ENCODE results near the gene GPR63. TPM values are rescaled to one million over a fixed set of nuclear protein-coding genes. Genes with fewer than 3 reads are reported as not detected.

The GPR63 gene
- total and polyA plus RNA-seq, 2 of the 13 experiments (the other 11 are each of a cell fraction or from before 2014, with no cell fraction given), result 0.01 to 0.02 TPM

DNA sequence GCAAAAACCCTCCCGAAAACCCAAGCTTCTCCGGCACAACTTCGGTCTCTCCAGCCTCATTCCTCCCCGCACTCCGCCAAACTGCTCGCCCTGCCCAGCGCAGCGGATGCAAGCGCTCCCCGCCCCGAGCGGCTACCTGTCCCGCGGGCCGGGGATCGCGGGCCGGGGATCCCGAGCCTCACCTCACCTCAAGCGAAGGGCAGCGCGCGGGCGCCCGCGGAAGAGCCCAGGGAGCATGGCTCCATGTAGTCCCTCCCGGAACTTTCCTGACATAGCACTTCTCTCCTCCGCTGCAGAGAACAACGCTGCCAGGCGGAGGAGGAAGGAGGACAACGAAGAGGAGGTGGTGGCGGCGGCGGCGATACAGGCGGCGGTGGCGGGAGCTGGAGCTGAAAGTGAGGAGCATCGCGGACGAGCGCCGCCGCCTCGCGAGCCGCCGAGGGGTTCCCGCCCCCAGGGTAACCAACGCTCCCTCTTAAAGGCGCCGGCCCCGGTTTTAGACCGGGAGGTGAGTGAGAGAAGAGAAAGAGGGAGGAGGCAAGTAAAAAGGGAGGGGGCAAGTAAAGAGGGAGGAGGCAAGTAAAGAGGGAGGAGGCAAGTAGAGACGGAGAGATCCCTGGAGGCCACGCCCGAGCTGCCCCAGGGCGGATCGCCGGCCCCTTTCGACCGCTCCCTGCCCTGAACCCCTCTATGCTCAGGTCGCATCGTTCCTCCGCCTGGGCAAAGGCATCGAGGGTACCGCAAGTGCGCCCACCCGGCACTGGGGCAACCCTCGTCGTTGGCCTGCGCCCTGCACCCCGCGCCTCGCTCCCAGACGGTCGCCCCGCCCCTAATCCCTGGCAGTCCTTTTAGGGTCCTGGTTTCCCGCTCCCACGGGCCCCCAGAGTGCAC, at the start of gene GPR63 (continued):
- TF ChIP-seq REL (CRISPR knock-in tag; conservative IDR thresholded peaks at IDR 0.05) (no peak), LCORL (IDR thresholded peaks at IDR 0.05) (no peak), LCORL (CRISPR knock-in tag; IDR thresholded peaks at IDR 0.05) (0 out of 2 replicates have a peak, but pooled peaks have one; percentile 36), ZNF883 (CRISPR knock-in tag; IDR thresholded peaks at IDR 0.05; ENCODE audit: not compliant biosample characterization) (peak; percentile 62), GABPB1 (CRISPR knock-in tag; IDR thresholded peaks at IDR 0.05) (peak; percentile 31; the same call in 1 of the 2 replicates), MAFG (CRISPR knock-in tag; IDR thresholded peaks at IDR 0.05) (no peak), ZNF7 (CRISPR knock-in tag; IDR thresholded peaks at IDR 0.05) (no peak), MTF2 (CRISPR knock-in tag; IDR thresholded peaks at IDR 0.05; ENCODE audit: borderline replicate concordance) (peak; percentile 76; the same call in 1 of the 2 replicates), ZNF563 (CRISPR knock-in tag; IDR thresholded peaks at IDR 0.05) (0 out of 2 replicates have a peak, but pooled peaks have one; percentile 21), RNF2 (conservative IDR thresholded peaks at IDR 0.05; ENCODE audit: low read depth) (0 out of 2 replicates have a peak, but pooled peaks have one; percentile 50), KDM2A (CRISPR knock-in tag; IDR thresholded peaks at IDR 0.05; ENCODE audit: borderline replicate concordance, low read depth) (peak; percentile 53; the same call in 1 of the 2 replicates), SALL1 (CRISPR knock-in tag; IDR thresholded peaks at IDR 0.05) (peak; percentile 43; the same call in 1 of the 2 replicates), ATF7-NPFF (CRISPR knock-in tag; IDR thresholded peaks at IDR 0.05; ENCODE audit: low read depth) (peak; percentile 32; the same call in 1 of the 2 replicates), XBP1 (CRISPR knock-in tag; IDR thresholded peaks at IDR 0.05) (no peak), KLF6 (CRISPR knock-in tag; IDR thresholded peaks at IDR 0.05) (no peak)
- TF ChIP-seq, protein P1, sequence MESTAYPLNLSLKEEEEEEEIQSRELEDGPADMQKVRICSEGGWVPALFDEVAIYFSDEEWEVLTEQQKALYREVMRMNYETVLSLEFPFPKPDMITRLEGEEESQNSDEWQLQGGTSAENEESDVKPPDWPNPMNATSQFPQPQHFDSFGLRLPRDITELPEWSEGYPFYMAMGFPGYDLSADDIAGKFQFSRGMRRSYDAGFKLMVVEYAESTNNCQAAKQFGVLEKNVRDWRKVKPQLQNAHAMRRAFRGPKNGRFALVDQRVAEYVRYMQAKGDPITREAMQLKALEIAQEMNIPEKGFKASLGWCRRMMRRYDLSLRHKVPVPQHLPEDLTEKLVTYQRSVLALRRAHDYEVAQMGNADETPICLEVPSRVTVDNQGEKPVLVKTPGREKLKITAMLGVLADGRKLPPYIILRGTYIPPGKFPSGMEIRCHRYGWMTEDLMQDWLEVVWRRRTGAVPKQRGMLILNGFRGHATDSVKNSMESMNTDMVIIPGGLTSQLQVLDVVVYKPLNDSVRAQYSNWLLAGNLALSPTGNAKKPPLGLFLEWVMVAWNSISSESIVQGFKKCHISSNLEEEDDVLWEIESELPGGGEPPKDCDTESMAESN (CRISPR knock-in tag; conservative IDR thresholded peaks at IDR 0.05), result 0 out of 2 replicates have a peak, but pooled peaks have one; percentile 45
- TF ChIP-seq, protein P2, sequence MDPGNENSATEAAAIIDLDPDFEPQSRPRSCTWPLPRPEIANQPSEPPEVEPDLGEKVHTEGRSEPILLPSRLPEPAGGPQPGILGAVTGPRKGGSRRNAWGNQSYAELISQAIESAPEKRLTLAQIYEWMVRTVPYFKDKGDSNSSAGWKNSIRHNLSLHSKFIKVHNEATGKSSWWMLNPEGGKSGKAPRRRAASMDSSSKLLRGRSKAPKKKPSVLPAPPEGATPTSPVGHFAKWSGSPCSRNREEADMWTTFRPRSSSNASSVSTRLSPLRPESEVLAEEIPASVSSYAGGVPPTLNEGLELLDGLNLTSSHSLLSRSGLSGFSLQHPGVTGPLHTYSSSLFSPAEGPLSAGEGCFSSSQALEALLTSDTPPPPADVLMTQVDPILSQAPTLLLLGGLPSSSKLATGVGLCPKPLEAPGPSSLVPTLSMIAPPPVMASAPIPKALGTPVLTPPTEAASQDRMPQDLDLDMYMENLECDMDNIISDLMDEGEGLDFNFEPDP (CRISPR knock-in tag; conservative IDR thresholded peaks at IDR 0.05), result no peak
- TF ChIP-seq, protein P3, sequence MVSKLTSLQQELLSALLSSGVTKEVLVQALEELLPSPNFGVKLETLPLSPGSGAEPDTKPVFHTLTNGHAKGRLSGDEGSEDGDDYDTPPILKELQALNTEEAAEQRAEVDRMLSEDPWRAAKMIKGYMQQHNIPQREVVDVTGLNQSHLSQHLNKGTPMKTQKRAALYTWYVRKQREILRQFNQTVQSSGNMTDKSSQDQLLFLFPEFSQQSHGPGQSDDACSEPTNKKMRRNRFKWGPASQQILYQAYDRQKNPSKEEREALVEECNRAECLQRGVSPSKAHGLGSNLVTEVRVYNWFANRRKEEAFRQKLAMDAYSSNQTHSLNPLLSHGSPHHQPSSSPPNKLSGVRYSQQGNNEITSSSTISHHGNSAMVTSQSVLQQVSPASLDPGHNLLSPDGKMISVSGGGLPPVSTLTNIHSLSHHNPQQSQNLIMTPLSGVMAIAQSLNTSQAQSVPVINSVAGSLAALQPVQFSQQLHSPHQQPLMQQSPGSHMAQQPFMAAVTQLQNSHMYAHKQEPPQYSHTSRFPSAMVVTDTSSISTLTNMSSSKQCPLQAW (CRISPR knock-in tag; IDR thresholded peaks at IDR 0.05), result no peak
- TF ChIP-seq, protein P4, sequence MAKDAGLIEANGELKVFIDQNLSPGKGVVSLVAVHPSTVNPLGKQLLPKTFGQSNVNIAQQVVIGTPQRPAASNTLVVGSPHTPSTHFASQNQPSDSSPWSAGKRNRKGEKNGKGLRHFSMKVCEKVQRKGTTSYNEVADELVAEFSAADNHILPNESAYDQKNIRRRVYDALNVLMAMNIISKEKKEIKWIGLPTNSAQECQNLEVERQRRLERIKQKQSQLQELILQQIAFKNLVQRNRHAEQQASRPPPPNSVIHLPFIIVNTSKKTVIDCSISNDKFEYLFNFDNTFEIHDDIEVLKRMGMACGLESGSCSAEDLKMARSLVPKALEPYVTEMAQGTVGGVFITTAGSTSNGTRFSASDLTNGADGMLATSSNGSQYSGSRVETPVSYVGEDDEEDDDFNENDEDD (CRISPR knock-in tag; IDR thresholded peaks at IDR 0.05; ENCODE audit: borderline replicate concordance), result 0 out of 2 replicates have a peak, but pooled peaks have one; percentile 60
